Measurements from ENCODE around the gene TENT5A.
"Not testable (repeated sequence)": the region's sequence is repeated elsewhere in the genome, so short reads cannot be mapped to it uniquely, and the experiment has no call there.

TENT5A gene

GRCh38 chr6:81749707-81750106, 2.8 kb downstream of the TENT5A start:
- peak; percentile 39 for DNase-seq

- DNase-seq, result no peak
Measured at GRCh38 chr6:81748994-81749393, 3.5 kb downstream of the TENT5A start.

DNA sequence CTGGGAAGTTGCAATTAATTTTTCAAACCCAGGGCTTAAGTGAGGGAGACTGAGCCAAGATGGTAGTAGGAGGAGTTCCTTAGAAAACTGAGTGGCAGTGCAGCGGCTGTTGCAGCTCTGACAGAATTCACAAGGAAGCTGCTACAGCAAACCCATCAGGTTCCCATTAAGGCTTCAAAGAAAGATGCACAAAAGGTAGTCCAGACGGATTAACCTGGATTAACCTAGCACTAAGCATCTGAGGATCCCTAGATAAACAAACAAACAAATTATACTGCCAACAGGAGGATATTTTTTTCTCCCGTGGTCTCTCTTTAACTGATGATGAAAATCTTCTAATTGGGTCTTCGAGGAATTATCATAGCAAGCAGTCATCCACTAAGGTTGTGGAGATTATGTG, 5.2 kb downstream of the TENT5A start:
- no peak for DNase-seq

- no peak for DNase-seq
Measured at GRCh38 chr6:81744131-81744530, 8.3 kb downstream of the TENT5A start.

DNA sequence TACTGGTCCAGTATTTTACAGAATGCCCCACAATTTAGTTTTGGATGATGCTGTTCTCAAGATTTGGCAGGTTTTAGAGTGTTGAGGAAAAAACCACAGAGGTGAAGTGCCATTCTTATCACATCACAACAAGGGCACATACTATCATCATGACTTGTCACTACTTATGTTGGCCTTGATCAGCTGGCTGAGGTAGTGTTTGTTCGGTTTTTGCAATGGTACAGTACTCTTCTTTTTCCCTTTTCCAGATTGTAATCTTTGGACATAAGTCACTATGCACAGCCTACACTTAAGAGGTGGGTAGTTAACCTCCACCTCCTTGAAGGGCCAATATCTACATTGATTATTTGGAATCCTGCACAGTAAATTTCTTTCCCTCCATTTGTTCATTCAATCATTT, 8.8 kb downstream of the TENT5A start:
- no peak for DNase-seq

GRCh38 chr6:81741689-81742088, 10.8 kb downstream of the TENT5A start:
- DNase-seq, result no peak

- DNase-seq, result not testable (repeated sequence)
Measured at GRCh38 chr6:81740591-81740990, 11.9 kb downstream of the TENT5A start.

DNA sequence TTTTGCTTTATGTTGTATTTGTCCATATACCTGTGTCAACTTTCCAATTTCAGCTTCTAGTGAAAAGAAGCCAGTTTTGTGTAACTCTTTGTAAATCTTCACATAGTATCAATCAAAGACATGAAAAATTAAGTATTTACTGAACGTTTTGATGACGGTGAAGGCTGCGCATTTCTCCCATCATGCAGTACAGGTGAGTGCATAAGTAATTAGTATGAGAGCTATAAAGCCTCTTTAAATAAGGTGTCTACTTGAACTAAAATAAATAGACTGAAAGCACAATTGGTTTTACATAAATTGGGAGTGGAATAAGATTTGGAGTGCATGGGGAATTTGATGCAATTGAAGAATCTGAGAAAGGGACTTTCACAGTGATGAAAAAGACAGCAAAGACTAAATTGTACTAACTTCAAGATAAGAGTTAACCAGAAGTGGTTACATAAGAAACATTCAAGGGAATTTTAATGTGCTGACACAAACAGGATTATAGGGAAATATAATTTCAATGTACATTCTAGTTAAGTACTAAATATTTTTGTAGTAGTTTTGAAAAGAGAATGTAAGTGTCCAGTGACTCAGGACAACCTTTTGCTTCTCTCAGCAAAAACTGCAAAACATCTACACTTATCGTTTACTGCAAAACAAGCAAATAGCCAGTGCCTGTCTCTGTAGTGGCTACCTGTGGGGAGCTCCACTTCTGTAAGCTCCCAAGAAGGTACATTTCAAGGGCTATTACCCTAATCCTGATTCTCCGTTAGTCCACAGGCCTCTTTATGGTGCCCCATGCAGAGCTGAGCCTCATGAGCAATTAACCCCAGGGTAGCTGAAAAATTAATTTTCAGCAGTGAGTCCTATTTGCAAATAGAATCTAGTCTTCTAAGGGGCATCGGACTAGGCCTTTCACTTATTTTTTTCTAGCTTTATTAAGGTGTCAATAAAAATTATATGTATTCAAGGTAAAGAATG, 13.0 kb downstream of the TENT5A start:
- no peak for DNase-seq

DNA sequence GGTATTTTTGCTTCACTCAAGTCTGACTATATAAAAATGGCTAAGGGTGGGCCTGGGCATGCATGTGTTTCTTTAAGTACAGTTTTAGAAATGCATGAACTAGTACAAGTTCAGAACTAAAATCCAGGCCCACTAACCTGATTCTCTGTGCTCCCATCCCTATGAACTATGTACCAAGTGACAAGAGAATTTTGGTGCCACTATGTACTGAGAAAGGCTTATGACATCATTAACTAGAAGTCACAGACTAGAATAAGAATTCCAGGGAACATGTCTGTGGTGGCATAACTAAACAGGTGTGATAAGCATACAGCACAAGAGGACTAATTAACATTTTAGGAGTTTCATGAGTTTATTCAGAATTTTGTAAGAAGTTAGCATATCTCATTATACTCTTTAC, 16.1 kb downstream of the TENT5A start:
- no peak for DNase-seq

- DNase-seq, result no peak
Measured at GRCh38 chr6:81735756-81736380, 16.6 kb downstream of the TENT5A start.

GRCh38 chr6:81734500-81735150, 17.9 kb downstream of the TENT5A start:
- DNase-seq, result no peak

DNA sequence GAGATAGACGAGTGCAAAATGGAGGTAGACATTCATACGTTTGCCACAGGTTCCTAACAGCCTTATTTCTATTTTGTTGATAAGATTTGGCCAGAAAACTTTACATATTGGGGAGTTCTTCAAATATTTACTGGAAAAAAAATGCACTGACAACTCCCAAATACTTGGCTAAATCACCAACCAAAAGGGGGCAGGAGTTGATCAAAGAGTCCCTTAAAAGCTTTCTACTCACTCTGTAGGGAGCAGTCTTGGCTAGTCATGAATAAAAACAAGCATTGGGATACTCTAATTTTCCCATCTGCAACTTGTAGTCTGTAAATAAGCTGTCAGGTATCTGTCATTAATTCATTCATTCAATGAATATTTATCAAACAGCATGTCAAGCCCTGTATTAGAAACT, 18.4 kb downstream of the TENT5A start:
- no peak for DNase-seq

DNA sequence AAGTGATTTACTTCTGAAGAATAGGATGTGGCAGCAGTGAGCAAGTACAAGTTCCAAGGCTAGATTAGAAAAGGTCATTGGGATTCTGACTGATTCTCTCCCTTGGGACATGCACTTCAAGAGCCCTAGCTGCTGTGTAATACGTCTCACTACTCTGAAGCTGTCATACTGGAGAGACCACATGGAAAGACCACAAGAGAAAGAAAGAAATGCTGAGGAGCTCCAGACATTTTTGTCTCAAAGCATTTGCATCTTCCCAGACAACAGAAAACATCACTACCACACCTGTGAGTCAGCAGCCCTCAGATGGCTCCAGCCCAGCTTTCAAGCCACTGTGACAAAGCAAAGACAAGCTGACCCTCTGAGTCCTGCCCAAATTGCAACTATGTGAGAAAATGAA, 20.7 kb downstream of the TENT5A start:
- DNase-seq, result no peak

GRCh38 chr6:81727876-81728517, 24.5 kb downstream of the TENT5A start:
- no peak for DNase-seq

- no peak for DNase-seq
Measured at GRCh38 chr6:81725127-81725526, 27.4 kb downstream of the TENT5A start.

- no peak for DNase-seq
Measured at GRCh38 chr6:81722506-81723223, 29.8 kb downstream of the TENT5A start.

GRCh38 chr6:81720427-81720826, 32.1 kb downstream of the TENT5A start:
- no peak for DNase-seq

GRCh38 chr6:81718126-81718525, 34.4 kb downstream of the TENT5A start:
- DNase-seq, result no peak

DNA sequence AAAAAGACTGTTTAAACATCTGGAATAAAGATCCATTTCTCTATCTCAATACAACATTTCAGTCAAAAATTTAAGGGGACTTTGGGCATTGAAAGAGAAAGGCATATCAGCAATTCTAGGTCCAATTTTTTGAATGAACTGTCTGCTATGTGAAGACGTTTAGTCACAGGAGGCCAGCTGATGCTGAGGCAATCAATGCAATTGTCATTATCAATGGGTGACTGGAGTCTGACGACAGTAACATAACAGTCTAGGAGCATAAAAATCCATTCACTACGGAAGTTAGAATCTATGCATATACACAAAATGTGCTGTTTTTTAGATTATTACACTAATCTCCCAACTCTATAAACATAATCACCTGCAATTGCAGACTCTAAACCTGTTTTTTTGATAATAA, 37.8 kb downstream of the TENT5A start:
- DNase-seq, result no peak

- no peak for DNase-seq
Measured at GRCh38 chr6:81713205-81713604, 39.3 kb downstream of the TENT5A start.

GRCh38 chr6:81708113-81708699, 44.3 kb downstream of the TENT5A start:
- DNase-seq, result no peak

DNA sequence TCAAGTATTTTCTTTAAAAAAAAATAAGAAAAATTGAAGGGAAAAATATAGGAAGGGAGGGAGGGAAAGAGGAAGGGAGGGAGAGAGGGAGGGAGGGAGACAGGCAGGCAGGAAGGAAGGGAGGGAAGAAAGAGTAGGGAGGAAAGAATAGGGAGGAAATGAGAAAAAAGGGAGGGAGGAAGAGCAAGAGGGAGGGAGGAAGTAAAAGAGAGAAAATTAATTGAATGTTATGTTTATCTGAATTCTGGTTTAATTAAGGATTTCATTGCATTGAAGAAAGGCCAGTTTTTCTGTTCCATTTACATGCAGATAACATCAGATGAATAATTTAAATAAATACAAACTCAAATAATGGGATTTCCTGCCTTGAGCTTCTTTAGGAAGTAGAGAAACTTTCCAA, 47.8 kb downstream of the TENT5A start:
- DNase-seq, result no peak

Measured in COR-L47 (cell line).